SK-N-SH treated with all-trans-retinoic acid at 6 μM for 48 hours (cell line): Measurements from ENCODE around the gene ZNF778.

Experiments used
- ATAC-seq: fragments of 200-7000 bp; cut with Tn5 transposase; 3 replicates; pipeline ENCODE4 v1.9.1; 2020; ENCODE audit warnings: mild to moderate bottlenecking, moderate library complexity
- ARNTL ChIP-seq: fragments of 450-650 bp; formaldehyde crosslinking; IDR thresholded peaks from 2 replicates; pipeline ENCODE4 v1.5.0; 2020; ENCODE audit warnings: low read depth, mild to moderate bottlenecking, moderate library complexity, borderline replicate concordance
- BACH2 ChIP-seq: fragments of 250-450 bp; sonication (Bioruptor Pico); IDR thresholded peaks from 2 replicates; pipeline ENCODE4 v1.9.0; 2021; ENCODE audit warnings: mild to moderate bottlenecking, borderline replicate concordance
- CREB5 ChIP-seq: fragments of 250-450 bp; sonication (Bioruptor Pico); IDR thresholded peaks from 2 replicates; pipeline ENCODE4 v1.5.1; 2020; ENCODE audit warnings: low read depth, mild to moderate bottlenecking, moderate library complexity
- CSDC2 ChIP-seq: fragments of 250-450 bp; sonication (Bioruptor Pico); IDR thresholded peaks from 2 replicates; pipeline ENCODE4 v1.5.0; 2020; ENCODE audit warnings: mild to moderate bottlenecking, moderate library complexity
- CSRNP3 ChIP-seq: fragments of 250-450 bp; sonication (Bioruptor Pico); IDR thresholded peaks from 2 replicates; pipeline ENCODE4 v1.5.1; 2021; ENCODE audit warnings: mild to moderate bottlenecking, moderate library complexity
- ESRRG ChIP-seq: fragments of 250-450 bp; sonication (Bioruptor Pico); IDR thresholded peaks from 2 replicates; pipeline ENCODE4 v1.6.1; 2021; ENCODE audit warnings: mild to moderate bottlenecking
- GLIS3 ChIP-seq: fragments of 250-450 bp; sonication (Bioruptor Pico); IDR thresholded peaks from 2 replicates; pipeline ENCODE4 v1.5.0; 2020; ENCODE audit warnings: mild to moderate bottlenecking, moderate library complexity
- ISL1 ChIP-seq: fragments of 250-450 bp; sonication (Bioruptor Pico); IDR thresholded peaks from 2 replicates; pipeline ENCODE4 v2.1.2; 2022; ENCODE audit warnings: mild to moderate bottlenecking, moderate library complexity
- OSR1 ChIP-seq: fragments of 250-450 bp; sonication (Bioruptor Pico); IDR thresholded peaks from 2 replicates; pipeline ENCODE4 v1.8.0; 2022; ENCODE audit warnings: moderate library complexity, mild to moderate bottlenecking, inconsistent platforms
- PATZ1 ChIP-seq: fragments of 250-450 bp; sonication (Bioruptor Pico); IDR thresholded peaks from 2 replicates; pipeline ENCODE4 v1.8.0; 2020; ENCODE audit warnings: mild to moderate bottlenecking, moderate library complexity, borderline replicate concordance
- POU6F1 ChIP-seq: fragments of 250-450 bp; sonication (Bioruptor Pico); IDR thresholded peaks from 2 replicates; pipeline ENCODE4 v1.8.0; 2021; ENCODE audit warnings: low read depth, mild to moderate bottlenecking, moderate library complexity, borderline replicate concordance
- PPARA ChIP-seq: fragments of 250-450 bp; sonication (Bioruptor Pico); IDR thresholded peaks from 2 replicates; pipeline ENCODE4 v1.5.0; 2020; ENCODE audit warnings: mild to moderate bottlenecking, borderline replicate concordance
- RARB ChIP-seq: fragments of 250-450 bp; sonication (Bioruptor Pico); IDR thresholded peaks from 2 replicates; pipeline ENCODE4 v1.8.0; 2021; ENCODE audit warnings: mild to moderate bottlenecking, moderate library complexity
- TCF4 ChIP-seq: fragments of 250-450 bp; sonication (Bioruptor Pico); IDR thresholded peaks from 2 replicates; pipeline ENCODE4 v1.8.0; 2021; ENCODE audit warnings: mild to moderate bottlenecking, moderate library complexity, borderline replicate concordance
- TOX ChIP-seq: fragments of 250-450 bp; sonication (Bioruptor Pico); IDR thresholded peaks from 2 replicates; pipeline ENCODE4 v1.8.0; 2021; ENCODE audit warnings: mild to moderate bottlenecking, moderate library complexity, borderline replicate concordance
- TSHZ2 ChIP-seq: fragments of 250-450 bp; sonication (Bioruptor Pico); IDR thresholded peaks from 2 replicates; pipeline ENCODE4 v1.5.0; 2020; ENCODE audit warnings: mild to moderate bottlenecking, moderate library complexity
- ZC3H10 ChIP-seq: fragments of 250-450 bp; sonication (Bioruptor Pico); IDR thresholded peaks from 2 replicates; pipeline ENCODE4 v1.5.1; 2021; ENCODE audit warnings: mild to moderate bottlenecking, moderate library complexity
- ZFP3 ChIP-seq: fragments of 250-450 bp; sonication (Bioruptor Pico); IDR thresholded peaks from 2 replicates; pipeline ENCODE4 v1.5.0; 2020; ENCODE audit warnings: mild to moderate bottlenecking, moderate library complexity
- ZNF565 ChIP-seq: fragments of 450-650 bp; formaldehyde crosslinking; conservative IDR thresholded peaks from 2 replicates; pipeline ENCODE4 v1.5.0; 2020; ENCODE audit warnings: low read depth, mild to moderate bottlenecking, moderate library complexity
- ZNF70 ChIP-seq: fragments of 450-650 bp; formaldehyde crosslinking; IDR thresholded peaks from 2 replicates; pipeline ENCODE4 v1.5.0; 2020; ENCODE audit warnings: mild to moderate bottlenecking, moderate library complexity
- ZNF8 ChIP-seq: fragments of 450-650 bp; formaldehyde crosslinking; IDR thresholded peaks from 2 replicates; pipeline ENCODE4 v1.5.0; 2020; ENCODE audit warnings: mild to moderate bottlenecking, moderate library complexity

Gene ZNF778

GRCh38 chr16:89176717-89177116, 40.8 kb upstream of the ZNF778 start:
- TF ChIP-seq TOX (CRISPR knock-in tag) = no peak
- TF ChIP-seq CSDC2 (CRISPR knock-in tag) = no peak
- TF ChIP-seq ESRRG (CRISPR knock-in tag) = no peak
- TF ChIP-seq PPARA (CRISPR knock-in tag) = no peak
- no peak for TF ChIP-seq ZC3H10 (CRISPR knock-in tag)
- TF ChIP-seq ISL1 (CRISPR knock-in tag) = no peak
- no peak for TF ChIP-seq ARNTL
- no peak for TF ChIP-seq OSR1 (CRISPR knock-in tag)
- no peak for TF ChIP-seq TSHZ2
- no peak for TF ChIP-seq RARB
- no peak for TF ChIP-seq ZNF565
- no peak for TF ChIP-seq CSRNP3 (CRISPR knock-in tag)
- no peak for TF ChIP-seq TCF4 (CRISPR knock-in tag)

GRCh38 chr16:89177501-89177900, 40.0 kb upstream of the ZNF778 start:
- no peak for TF ChIP-seq TSHZ2
- no peak for TF ChIP-seq TCF4 (CRISPR knock-in tag)
- TF ChIP-seq ZC3H10 (CRISPR knock-in tag) = no peak
- no peak for TF ChIP-seq BACH2 (CRISPR knock-in tag)
- no peak for TF ChIP-seq POU6F1 (CRISPR knock-in tag)
- TF ChIP-seq ZNF70 (CRISPR knock-in tag) = no peak
- no peak for TF ChIP-seq ZNF565
- no peak for TF ChIP-seq ARNTL
- no peak for TF ChIP-seq GLIS3 (CRISPR knock-in tag)
- TF ChIP-seq ZNF8 = no peak
- TF ChIP-seq ISL1 (CRISPR knock-in tag) = no peak
- TF ChIP-seq TOX (CRISPR knock-in tag) = no peak
- TF ChIP-seq ESRRG (CRISPR knock-in tag) = no peak
- TF ChIP-seq PPARA (CRISPR knock-in tag) = no peak
- TF ChIP-seq ZFP3 = no peak
- ATAC-seq = no peak

More at GRCh38 chr16:89176717-89177116, 40.8 kb upstream of the ZNF778 start:
- no peak for ATAC-seq

GRCh38 chr16:89178453-89179147, 38.9 kb upstream of the ZNF778 start:
- TF ChIP-seq ZFP3 = no peak
- no peak for TF ChIP-seq TOX (CRISPR knock-in tag)
- no peak for TF ChIP-seq CREB5 (CRISPR knock-in tag)
- TF ChIP-seq PATZ1 (CRISPR knock-in tag) = no peak
- TF ChIP-seq OSR1 (CRISPR knock-in tag) = no peak
- no peak for TF ChIP-seq ISL1 (CRISPR knock-in tag)
- TF ChIP-seq POU6F1 (CRISPR knock-in tag) = no peak
- no peak for TF ChIP-seq CSRNP3 (CRISPR knock-in tag)
- ATAC-seq = 0 out of 3 replicates have a peak, but pooled peaks have one; percentile 10
